Upper lobe of right lung (tissue), 1 donor: Measurements from ENCODE around the gene PTPRG. TPM values are rescaled to one million over a fixed set of nuclear protein-coding genes. Genes with fewer than 3 reads are reported as not detected.

Experiments used
- ATAC-seq: fragments of 200-7000 bp; cut with Tn5 transposase; one replicate; pipeline ENCODE4 v1.9.1; 2020; ENCODE audit warnings: mild to moderate bottlenecking, moderate library complexity
- DNase-seq: peaks from one replicate; pipeline ENCODE4 v3.0.0-alpha.2; 2020
- H3K27ac ChIP-seq: fragments of 200-600 bp; one replicate; pipeline ENCODE4 v1.8.0; 2022
- H3K27me3 ChIP-seq: fragments of 200-600 bp; one replicate; pipeline ENCODE4 v1.8.0; 2022; ENCODE audit warnings: mild to moderate bottlenecking
- H3K36me3 ChIP-seq: fragments of 200-600 bp; one replicate; pipeline ENCODE4 v1.8.0; 2022
- H3K4me1 ChIP-seq: fragments of 200-600 bp; one replicate; pipeline ENCODE4 v1.8.0; 2022
- H3K4me3 ChIP-seq: fragments of 200-600 bp; one replicate; pipeline ENCODE4 v1.8.0; 2022; ENCODE audit warnings: mild to moderate bottlenecking
- H3K9me3 ChIP-seq: fragments of 200-600 bp; one replicate; pipeline ENCODE4 v1.8.0; 2022
- intact Hi-C: fragments of 100-400 bp; cut with DNase I; formaldehyde crosslinking; loops from one replicate; pipeline ENCODE4 v1.11.0; 2022
- total RNA-seq: library from RNA; stranded (reverse); fragmentation: NEBNext Ultra II Directional; extraction: Animal tissue kit (Norgen Biotek cat#: 25700); gene quantifications from one replicate; pipeline ENCODE4 v1.2.1, GENCODE V29; 2021
- TF ChIP-seq, protein P1 (sequence below): fragments of 200-600 bp; IDR thresholded peaks from one replicate; pipeline ENCODE4 v1.8.0; 2022; ENCODE audit warnings: antibody characterized with exemption
- donor health status: DM: no; HTN: yes; CAD: no; lungs with severe emphysema.

PTPRG gene
- total RNA-seq, 1 donor from 2014 or later: 86.7 TPM

DNA sequence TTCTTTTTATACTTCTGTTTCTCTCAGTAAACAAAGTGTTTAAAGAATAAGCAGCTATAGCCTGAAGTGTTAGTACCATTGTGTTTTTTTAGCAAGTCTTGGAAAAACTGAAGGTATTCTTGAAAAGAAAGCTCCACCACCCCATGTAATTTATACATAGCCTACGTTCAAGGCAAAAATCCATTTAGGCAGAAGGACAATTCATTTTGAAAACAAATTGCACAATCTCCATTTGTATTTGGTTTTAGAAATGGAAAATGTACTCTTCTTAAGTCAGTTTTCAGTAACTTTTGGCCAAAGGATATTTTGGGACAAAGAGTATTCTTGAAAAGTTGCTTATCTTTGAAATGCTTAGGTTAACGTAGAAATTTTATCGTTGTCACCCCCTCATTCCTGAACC lies 34.5 kb downstream of the PTPRG start:
- no peaks in the 10 kb centered on the region for H3K36me3 ChIP-seq
- intact Hi-C loops: no loop called here
- DNase-seq (no peak), ATAC-seq (no peak)
- no peak overlapping the region for H3K27ac ChIP-seq
- H3K4me1 ChIP-seq: peaks cover 16% of the 10 kb centered on the region
- H3K4me3 ChIP-seq: no peak overlapping the region
- H3K9me3 ChIP-seq: no peaks in the 10 kb centered on the region
- TF ChIP-seq, protein P1, sequence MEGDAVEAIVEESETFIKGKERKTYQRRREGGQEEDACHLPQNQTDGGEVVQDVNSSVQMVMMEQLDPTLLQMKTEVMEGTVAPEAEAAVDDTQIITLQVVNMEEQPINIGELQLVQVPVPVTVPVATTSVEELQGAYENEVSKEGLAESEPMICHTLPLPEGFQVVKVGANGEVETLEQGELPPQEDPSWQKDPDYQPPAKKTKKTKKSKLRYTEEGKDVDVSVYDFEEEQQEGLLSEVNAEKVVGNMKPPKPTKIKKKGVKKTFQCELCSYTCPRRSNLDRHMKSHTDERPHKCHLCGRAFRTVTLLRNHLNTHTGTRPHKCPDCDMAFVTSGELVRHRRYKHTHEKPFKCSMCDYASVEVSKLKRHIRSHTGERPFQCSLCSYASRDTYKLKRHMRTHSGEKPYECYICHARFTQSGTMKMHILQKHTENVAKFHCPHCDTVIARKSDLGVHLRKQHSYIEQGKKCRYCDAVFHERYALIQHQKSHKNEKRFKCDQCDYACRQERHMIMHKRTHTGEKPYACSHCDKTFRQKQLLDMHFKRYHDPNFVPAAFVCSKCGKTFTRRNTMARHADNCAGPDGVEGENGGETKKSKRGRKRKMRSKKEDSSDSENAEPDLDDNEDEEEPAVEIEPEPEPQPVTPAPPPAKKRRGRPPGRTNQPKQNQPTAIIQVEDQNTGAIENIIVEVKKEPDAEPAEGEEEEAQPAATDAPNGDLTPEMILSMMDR: no peak
- H3K27me3 ChIP-seq: no peaks in the 10 kb centered on the region

DNA sequence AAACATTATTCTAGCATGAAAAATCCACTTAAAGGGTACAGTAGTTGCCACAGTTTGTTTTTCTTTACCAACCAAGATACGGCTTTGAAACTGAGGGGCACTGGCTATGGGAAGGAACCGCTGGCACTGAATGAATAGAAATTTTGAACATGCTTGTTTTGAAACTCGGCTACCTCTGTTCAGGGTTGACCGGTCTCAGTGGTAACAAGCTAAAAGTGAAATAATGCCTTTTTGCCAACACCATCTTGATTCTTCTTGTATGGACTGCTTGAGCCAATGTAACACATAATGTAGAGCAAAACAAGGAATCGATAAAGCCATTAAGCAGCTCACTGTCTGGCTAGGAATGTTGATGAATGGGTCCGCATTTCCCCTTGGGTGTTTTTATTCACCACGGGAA lies 36.5 kb downstream of the PTPRG start:
- H3K4me1 ChIP-seq: peaks cover 27% of the 10 kb centered on the region
- H3K9me3 ChIP-seq: no peaks in the 10 kb centered on the region
- TF ChIP-seq, protein P1: no peak
- no peak for ATAC-seq
- no peak for DNase-seq
- intact Hi-C loops: no loop called here
- no peak overlapping the region for H3K4me3 ChIP-seq
- no peak overlapping the region for H3K27ac ChIP-seq
- H3K36me3 ChIP-seq: no peaks in the 10 kb centered on the region
- H3K27me3 ChIP-seq: no peaks in the 10 kb centered on the region

DNA sequence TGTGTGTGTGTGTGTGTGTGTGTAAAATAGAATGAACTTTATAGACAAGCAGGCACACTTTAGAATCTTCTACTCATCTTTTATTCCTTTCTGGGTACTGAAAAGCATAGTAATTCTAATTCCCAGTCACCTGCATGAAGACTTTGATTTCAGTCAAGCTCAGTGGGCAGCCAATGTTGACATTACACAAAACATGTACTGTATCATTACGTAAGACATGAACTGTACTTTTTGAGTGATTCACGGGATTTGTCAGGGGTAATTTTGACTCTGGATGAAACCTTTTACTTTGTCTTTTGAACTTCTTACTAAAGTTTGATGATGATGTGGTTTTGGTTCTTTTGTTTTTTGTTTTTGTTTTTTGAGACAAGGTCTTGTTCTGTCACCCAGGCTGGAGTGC lies 38.8 kb downstream of the PTPRG start:
- no peak overlapping the region for H3K27ac ChIP-seq
- peaks cover 16% of the 10 kb centered on the region for H3K4me1 ChIP-seq
- DNase-seq (no peak), ATAC-seq (no peak)
- H3K36me3 ChIP-seq: no peaks in the 10 kb centered on the region
- H3K4me3 ChIP-seq: no peak overlapping the region
- TF ChIP-seq, protein P1: no peak
- intact Hi-C loops: no loop called here
- no peaks in the 10 kb centered on the region for H3K9me3 ChIP-seq
- no peaks in the 10 kb centered on the region for H3K27me3 ChIP-seq

DNA sequence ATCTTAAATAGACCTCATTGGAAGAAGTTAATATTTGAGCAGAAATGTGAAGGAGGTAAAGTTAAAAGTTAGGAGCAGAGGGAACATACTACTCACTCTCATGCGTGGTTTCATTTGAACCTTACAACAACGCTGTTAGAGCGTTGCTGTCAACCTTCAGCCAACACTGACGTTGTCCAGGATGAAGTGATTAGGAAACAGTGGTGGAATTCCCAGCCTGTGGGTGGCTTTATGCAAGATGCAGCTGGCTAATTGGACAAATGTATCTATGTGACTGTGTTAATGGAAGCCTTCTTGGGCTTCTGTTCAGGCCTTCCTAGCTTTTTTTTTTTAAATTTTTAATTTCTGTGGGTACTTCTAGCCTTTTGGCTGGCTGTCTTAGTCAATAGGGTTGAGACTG lies 40.5 kb downstream of the PTPRG start:
- Histone ChIP-seq H3K27me3 (no peaks in the 10 kb centered on the region), H3K36me3 (no peaks in the 10 kb centered on the region), H3K4me1 (peaks cover 12% of the 10 kb centered on the region), H3K4me3 (no peak overlapping the region), H3K27ac (no peak overlapping the region), H3K9me3 (no peaks in the 10 kb centered on the region)
- DNase-seq: no peak
- peak; percentile 22 for ATAC-seq
- intact Hi-C loops: no loop called here
- TF ChIP-seq, protein P1: no peak

DNA sequence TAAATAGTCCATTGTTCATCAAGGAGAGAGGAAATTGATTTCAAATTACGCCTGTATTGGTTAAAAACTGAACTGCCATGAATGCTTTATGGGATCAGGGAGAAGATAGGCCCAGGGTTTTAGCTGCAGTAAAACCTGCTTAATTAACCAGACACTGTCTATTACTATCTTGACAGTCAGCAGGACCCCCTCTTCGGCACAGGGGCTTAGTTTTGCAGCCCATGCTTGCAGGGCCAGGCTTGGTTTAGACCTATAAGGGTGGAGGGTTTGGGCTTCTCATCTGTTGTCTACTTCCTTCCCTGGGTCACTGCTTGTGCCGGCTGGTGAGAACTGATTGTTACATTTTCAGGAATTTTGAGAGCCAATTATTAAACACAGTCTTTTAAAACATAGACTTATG lies 41.1 kb downstream of the PTPRG start:
- no peak for DNase-seq
- intact Hi-C loops: no loop called here
- no peak for ATAC-seq
- H3K4me3 ChIP-seq: no peak overlapping the region
- no peaks in the 10 kb centered on the region for H3K36me3 ChIP-seq
- H3K27ac ChIP-seq: no peak overlapping the region
- TF ChIP-seq, protein P1: no peak
- no peaks in the 10 kb centered on the region for H3K9me3 ChIP-seq
- peaks cover 11% of the 10 kb centered on the region for H3K4me1 ChIP-seq
- H3K27me3 ChIP-seq: no peaks in the 10 kb centered on the region

DNA sequence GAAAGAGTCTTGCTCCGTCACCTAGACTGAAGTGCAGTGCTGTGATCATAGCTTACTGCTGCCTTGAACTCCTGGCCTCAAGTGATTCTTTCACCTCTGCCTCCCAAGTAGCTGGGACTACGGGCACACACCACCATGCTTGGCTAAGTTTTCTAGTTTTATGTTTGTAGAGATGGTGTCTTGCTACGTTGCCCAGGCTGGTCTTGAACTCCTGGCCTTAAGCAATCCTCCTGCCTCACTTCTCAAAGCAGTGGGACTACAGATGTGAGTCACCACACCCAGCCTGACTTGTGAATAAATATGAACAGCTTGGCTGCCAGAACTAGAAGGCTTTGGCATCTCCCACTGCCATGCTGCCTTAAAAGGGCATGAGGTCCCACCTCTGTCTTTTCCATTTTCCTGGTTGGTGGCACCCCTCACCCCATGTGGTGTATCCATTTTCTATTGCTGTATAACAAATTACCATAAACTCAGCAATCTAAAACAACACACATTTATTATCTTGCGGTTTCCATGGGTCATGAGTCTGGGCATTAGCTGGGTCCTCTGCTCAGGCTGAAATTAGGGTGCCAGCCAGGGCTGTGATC lies 44.3 kb downstream of the PTPRG start:
- no peak for ATAC-seq
- no peaks in the 10 kb centered on the region for H3K9me3 ChIP-seq
- peaks cover 11% of the 10 kb centered on the region for H3K4me1 ChIP-seq
- no peaks in the 10 kb centered on the region for H3K27me3 ChIP-seq
- no peak overlapping the region for H3K4me3 ChIP-seq
- DNase-seq: no peak
- H3K27ac ChIP-seq: no peak overlapping the region
- intact Hi-C loops: no loop called here
- TF ChIP-seq, protein P1: no peak
- no peaks in the 10 kb centered on the region for H3K36me3 ChIP-seq
